Choroid plexus epithelial cell (primary cell): ENCODE results near the gene RBM42.
"Not testable (repeated sequence)": the region's sequence is repeated elsewhere in the genome, so short reads cannot be mapped to it uniquely, and the experiment has no call there.

Source experiments
- DNase-seq: peaks from one replicate; pipeline ENCODE4 v3.0.0-alpha.2; 2010; ENCODE audit warnings: low read depth
- H3K4me3 ChIP-seq: 2 replicates; pipeline ENCODE4 v1.5.1; 2011; ENCODE audit warnings: low read depth, mild to moderate bottlenecking, control low read depth, low read length, moderate library complexity
- CTCF ChIP-seq: conservative IDR thresholded peaks from 2 replicates; pipeline ENCODE4 v1.5.1; 2011; ENCODE audit warnings: low read depth, mild to moderate bottlenecking, control low read depth, inconsistent platforms, low read length, moderate library complexity

RBM42 gene

GRCh38 chr19:35628565-35629331, at the start of gene RBM42:
TSS of gene RBM42 (plus strand) at chr19:35629036. CDS start at chr19:35629154, 118 bp downstream.
- H3K4me3 ChIP-seq: peak within 1 kb of the TSS; percentile 96
- peak; percentile 99 for DNase-seq
- TF ChIP-seq CTCF: no peak

GRCh38 chr19:35582760-35583159, 46.1 kb upstream of the RBM42 start:
- no peak for DNase-seq
- H3K4me3 ChIP-seq: no peak overlapping the region
- no peak for TF ChIP-seq CTCF

DNA sequence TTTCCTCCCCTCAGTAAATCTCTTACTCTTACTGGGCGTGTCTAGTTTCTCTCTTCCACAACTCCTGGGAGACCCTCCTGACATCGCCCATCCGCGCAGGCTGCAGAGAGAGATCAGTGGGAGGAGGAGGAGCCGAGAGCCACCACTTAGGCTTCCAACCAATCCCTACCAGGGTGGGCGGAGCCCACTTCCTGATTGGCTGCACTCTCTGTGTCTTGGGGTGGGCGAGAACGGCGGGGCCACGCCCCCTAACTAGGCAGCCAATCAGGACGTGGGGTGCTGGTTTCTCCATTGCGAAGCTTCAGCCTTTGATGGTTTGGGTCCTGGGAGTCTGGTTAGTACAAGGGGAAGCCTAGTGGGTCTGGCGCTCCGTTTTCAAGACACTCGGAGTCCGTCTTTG, 43.0 kb upstream of the RBM42 start, which contains the start of gene PMIS2:
TSS of gene PMIS2 (plus strand) at position 326 of the 400 bp plus-strand sequence. CDS start 87 bp downstream, outside the sequence.
- DNase-seq: peak; percentile 9
- TF ChIP-seq CTCF: no peak
- H3K4me3 ChIP-seq: no peak within 1 kb of the TSS

DNA sequence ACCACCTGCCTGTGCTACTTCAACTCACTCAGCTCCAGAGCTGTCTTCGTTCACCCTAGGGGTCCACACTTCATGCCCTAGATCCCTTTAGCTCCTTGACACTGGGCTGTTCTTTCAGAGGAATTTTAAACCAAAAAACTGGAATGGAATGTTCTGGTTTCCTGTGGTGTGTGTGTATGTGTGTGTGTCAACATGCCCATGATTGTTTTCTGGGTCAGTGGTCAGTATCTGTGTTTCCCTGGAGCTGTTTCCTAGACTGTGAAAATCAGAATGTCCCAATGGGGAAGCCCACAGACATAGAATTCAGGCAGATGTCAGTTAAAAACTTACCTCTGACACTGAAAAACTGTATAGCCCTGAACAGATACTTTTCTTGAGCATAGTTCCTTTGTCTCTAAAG, 41.5 kb upstream of the RBM42 start:
- no peak for TF ChIP-seq CTCF
- no peak overlapping the region for H3K4me3 ChIP-seq
- DNase-seq: peak; percentile 68

GRCh38 chr19:35590875-35591274, 38.0 kb upstream of the RBM42 start:
- H3K4me3 ChIP-seq: no peak overlapping the region
- no peak for TF ChIP-seq CTCF
- no peak for DNase-seq

- peak; percentile 72 for DNase-seq
- no peak overlapping the region for H3K4me3 ChIP-seq
- peak; percentile 79 for TF ChIP-seq CTCF
Observed at GRCh38 chr19:35592226-35592625, 36.6 kb upstream of the RBM42 start.

GRCh38 chr19:35595026-35595425, 33.8 kb upstream of the RBM42 start:
- H3K4me3 ChIP-seq: not testable (repeated sequence)

More at GRCh38 chr19:35595026-35595425, 33.8 kb upstream of the RBM42 start:
- DNase-seq: not testable (repeated sequence)
